HCT116 (cell line): ENCODE measurements around the gene USP15. TPM values are rescaled to one million over a fixed set of nuclear protein-coding genes. Genes with fewer than 3 reads are reported as not detected.

Experiments
- ATAC-seq: fragments of 200-7000 bp; cut with Tn5 transposase; 2 replicates; pipeline ENCODE4 v1.9.1; 2020; ENCODE audit warnings: mild to moderate bottlenecking, moderate library complexity
- BruUV-seq: library from RNA; stranded (reverse); fragments of 400-500 nt; replicated peaks from 2 replicates; lab custom pipeline; 2021; lab: Mats Ljungman, UMichigan
- CTCF ChIA-PET: fragments of 300-600 bp; sonication (Branson Sonifier 250); formaldehyde crosslinking; loops from one replicate; lab custom pipeline; 2021; ENCODE audit warnings: antibody characterized with exemption; lab: Charles Lee
- POLR2A ChIA-PET: fragments of 300-600, 350-600 bp; sonication (Branson Sonifier 250); formaldehyde crosslinking; loops from one replicate; lab custom pipeline; 2021; ENCODE audit warnings: antibody characterized with exemption; lab: Charles Lee
- RAD21 ChIA-PET, 2 experiments: fragments of 300-600 bp; sonication (Branson Sonifier 250); formaldehyde crosslinking; loops; one replicate each; lab custom pipeline; 2023; ENCODE audit warnings: low total read pairs in 2 of 2; ENCODE audit not compliant: uncharacterized antibody in 2 of 2, unreplicated experiment in 2 of 2, low non-redundant PET in 1 of 2; lab: Charles Lee
- DNase-seq: peaks from one replicate; pipeline ENCODE4 v3.0.0-alpha.2; 2010; ENCODE audit warnings: low read depth, low spot score
- H2AFZ ChIP-seq: fragments of 200-600 bp; shearing (Covaris generic), sonication (generic); 2 replicates; pipeline ENCODE4 v1.6.1; 2017; ENCODE audit warnings: low read depth, mixed run types, mixed read lengths, antibody characterized with exemption, low read length; ENCODE audit not compliant: poor library complexity, severe bottlenecking
- H3K27ac ChIP-seq: 2 replicates; pipeline ENCODE4 v1.5.1; 2012; ENCODE audit warnings: low read depth, low read length
- H3K27me3 ChIP-seq: fragments of 200-600 bp; sonication (generic); 2 replicates; pipeline ENCODE4 v1.6.1; 2016; ENCODE audit warnings: mixed run types, low read length, mixed read lengths; ENCODE audit not compliant: insufficient read depth
- H3K36me3 ChIP-seq, 2 experiments: fragments of 200-500 bp in 1 of 2; fragments of 200-600 bp in 1 of 2; sonication (Bioruptor generic) in 1 of 2; sonication (generic) in 1 of 2; 2 replicates each; pipeline versions ENCODE4 v1.5.1 to v1.6.1; 2014 to 2016; ENCODE audit warnings: low read length in 2 of 2, inconsistent platforms in 1 of 2, mixed read lengths in 1 of 2, mixed run types in 1 of 2; ENCODE audit not compliant: insufficient read depth in 2 of 2, control insufficient read depth in 1 of 2
- H3K4me1 ChIP-seq, 2 experiments: fragments of 200-600 bp in 1 of 2; sonication (generic) in 1 of 2; 2 replicates each; pipeline versions ENCODE4 v1.5.1 to v1.6.1; 2012 to 2017; ENCODE audit warnings: low read length in 2 of 2, inconsistent platforms in 1 of 2, mild to moderate bottlenecking in 1 of 2, mixed read lengths in 1 of 2, mixed run types in 1 of 2, moderate library complexity in 1 of 2; ENCODE audit not compliant: insufficient read depth in 2 of 2, control insufficient read depth in 1 of 2
- H3K4me2 ChIP-seq: fragments of 200-600 bp; sonication (generic); 2 replicates; pipeline ENCODE4 v1.6.1; 2017; ENCODE audit warnings: mixed run types, low read length, mixed read lengths
- H3K4me3 ChIP-seq, 2 experiments: fragments of 200-600 bp in 1 of 2; sonication (generic) in 1 of 2; replicated peaks in 1 of 2; 2 replicates each; pipeline ENCODE4 v1.5.1; 2011 to 2016; ENCODE audit warnings: low read length in 2 of 2, control low read depth in 1 of 2, low read depth in 1 of 2, mild to moderate bottlenecking in 1 of 2, mixed read lengths in 1 of 2, mixed run types in 1 of 2
- H3K79me2 ChIP-seq: fragments of 200-600 bp; sonication (generic); 2 replicates; pipeline ENCODE4 v1.6.1; 2017; ENCODE audit warnings: mild to moderate bottlenecking, mixed run types, low read length, moderate library complexity, mixed read lengths; ENCODE audit not compliant: insufficient read depth
- H3K9ac ChIP-seq: fragments of 200-600 bp; sonication (generic); 2 replicates; pipeline ENCODE4 v1.6.1; 2016; ENCODE audit warnings: low read length, mixed read lengths
- H3K9me2 ChIP-seq: fragments of 200-600 bp; sonication (generic), shearing (Covaris generic); 2 replicates; pipeline ENCODE4 v1.6.1; 2017; ENCODE audit warnings: mixed run types, mild to moderate bottlenecking, moderate library complexity; ENCODE audit not compliant: insufficient read depth
- H3K9me3 ChIP-seq, 2 experiments: fragments of 200-500 bp in 1 of 2; fragments of 200-600 bp in 1 of 2; sonication (Bioruptor generic) in 1 of 2; sonication (generic) in 1 of 2; 2 replicates each; pipeline ENCODE4 v1.6.1; 2014 to 2017; ENCODE audit warnings: low read length in 2 of 2, mixed read lengths in 2 of 2, inconsistent platforms in 1 of 2, low read depth in 1 of 2, mild to moderate bottlenecking in 1 of 2, mixed run types in 1 of 2, moderate library complexity in 1 of 2; ENCODE audit not compliant: control insufficient read depth in 1 of 2, insufficient read depth in 1 of 2
- H4K20me1 ChIP-seq: fragments of 200-600 bp; sonication (generic), shearing (Covaris generic); 2 replicates; pipeline ENCODE4 v1.6.1; 2017; ENCODE audit warnings: mixed run types, mild to moderate bottlenecking, moderate library complexity; ENCODE audit not compliant: insufficient read depth
- FOSL1 ChIP-seq: IDR thresholded peaks from 2 replicates; pipeline ENCODE4 v1.6.1; 2012; ENCODE audit warnings: low read depth
- POLR2A ChIP-seq: IDR thresholded peaks from 2 replicates; pipeline ENCODE4 v1.7.0; 2011; ENCODE audit warnings: borderline replicate concordance; ENCODE audit not compliant: insufficient read depth, insufficient read length; ENCODE audit errors: extremely low read depth
- POLR2AphosphoS5 ChIP-seq: IDR thresholded peaks from 2 replicates; pipeline ENCODE4 v1.6.1; 2011; ENCODE audit warnings: mild to moderate bottlenecking, low read depth, low read length, moderate library complexity
- SP1 ChIP-seq: IDR thresholded peaks from 2 replicates; pipeline ENCODE4 v1.6.1; 2012; ENCODE audit warnings: low read depth
- SRF ChIP-seq: IDR thresholded peaks from 2 replicates; pipeline ENCODE4 v1.6.1; 2012; ENCODE audit warnings: low read depth
- YY1 ChIP-seq: IDR thresholded peaks from 2 replicates; pipeline ENCODE4 v1.6.1; 2011; ENCODE audit warnings: low read length, low read depth, moderate library complexity, mild to moderate bottlenecking; ENCODE audit not compliant: insufficient replicate concordance; ENCODE audit errors: extremely low read depth
- ZFX ChIP-seq: fragments of 450-650 bp; IDR thresholded peaks from 2 replicates; pipeline ENCODE4 v1.6.1; 2017
- intact Hi-C: fragments of 100-400 bp; cut with micrococcal nuclease; formaldehyde crosslinking; loops from 2 replicates; pipeline ENCODE4 v1.10.0; 2022
- total RNA-seq: library from RNA; stranded (reverse); gene quantifications from one replicate; pipeline ENCODE4 v1.2.1, GENCODE V29; 2021; ENCODE audit not compliant: unreplicated experiment
- TF ChIP-seq, protein P1 (sequence below): IDR thresholded peaks from 2 replicates; pipeline ENCODE4 v1.6.1; 2012; ENCODE audit warnings: low read depth
- TF ChIP-seq, protein P2 (sequence below): IDR thresholded peaks from 2 replicates; pipeline ENCODE4 v1.6.1; 2011; ENCODE audit warnings: mild to moderate bottlenecking, low read length, moderate library complexity; ENCODE audit not compliant: insufficient replicate concordance; ENCODE audit errors: extremely low read depth

Gene USP15
- total RNA-seq, 1 experiment from 2014 or later: 49.5 TPM

DNA sequence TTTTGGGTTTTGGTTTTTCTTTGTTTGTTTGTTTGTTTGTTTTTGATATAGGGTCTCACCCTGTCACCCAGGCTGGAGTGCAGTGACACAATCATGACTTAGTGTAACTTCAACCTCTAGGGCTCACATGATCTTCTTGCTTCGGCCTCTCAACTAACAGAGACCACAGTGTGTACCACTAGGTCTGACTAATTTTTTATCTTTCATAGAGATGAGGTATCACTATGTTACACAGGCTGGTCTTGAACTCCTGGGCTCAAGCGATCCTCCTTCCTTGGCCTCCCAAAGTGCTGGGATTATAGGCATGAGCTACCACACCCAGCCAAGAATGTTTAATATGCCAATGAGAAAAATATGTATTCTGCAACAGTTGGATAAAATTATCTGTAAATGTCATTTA, 29.6 kb upstream of the USP15 start:
- Histone ChIP-seq H3K4me1 (no peaks in the 10 kb centered on the region), H4K20me1 (no peaks in the 10 kb centered on the region), H3K36me3 (no peaks in the 10 kb centered on the region), H3K27me3 (no peaks in the 10 kb centered on the region), H3K79me2 (no peaks in the 10 kb centered on the region), H2AFZ (no peak overlapping the region), H3K9me3 (no peaks in the 10 kb centered on the region), H3K9ac (no peak overlapping the region), H3K27ac (no peak overlapping the region), H3K9me2 (no peaks in the 10 kb centered on the region), H3K4me2 (no peak overlapping the region), H3K4me3 (no peak overlapping the region)
- ChIA-PET CTCF (no interaction called here), POLR2A (no interaction called here), RAD21 (no interaction called here)
- no peak for ATAC-seq
- intact Hi-C loops: no loop called here
- no TSS peak for BruUV-seq
- TF ChIP-seq, protein P1, sequence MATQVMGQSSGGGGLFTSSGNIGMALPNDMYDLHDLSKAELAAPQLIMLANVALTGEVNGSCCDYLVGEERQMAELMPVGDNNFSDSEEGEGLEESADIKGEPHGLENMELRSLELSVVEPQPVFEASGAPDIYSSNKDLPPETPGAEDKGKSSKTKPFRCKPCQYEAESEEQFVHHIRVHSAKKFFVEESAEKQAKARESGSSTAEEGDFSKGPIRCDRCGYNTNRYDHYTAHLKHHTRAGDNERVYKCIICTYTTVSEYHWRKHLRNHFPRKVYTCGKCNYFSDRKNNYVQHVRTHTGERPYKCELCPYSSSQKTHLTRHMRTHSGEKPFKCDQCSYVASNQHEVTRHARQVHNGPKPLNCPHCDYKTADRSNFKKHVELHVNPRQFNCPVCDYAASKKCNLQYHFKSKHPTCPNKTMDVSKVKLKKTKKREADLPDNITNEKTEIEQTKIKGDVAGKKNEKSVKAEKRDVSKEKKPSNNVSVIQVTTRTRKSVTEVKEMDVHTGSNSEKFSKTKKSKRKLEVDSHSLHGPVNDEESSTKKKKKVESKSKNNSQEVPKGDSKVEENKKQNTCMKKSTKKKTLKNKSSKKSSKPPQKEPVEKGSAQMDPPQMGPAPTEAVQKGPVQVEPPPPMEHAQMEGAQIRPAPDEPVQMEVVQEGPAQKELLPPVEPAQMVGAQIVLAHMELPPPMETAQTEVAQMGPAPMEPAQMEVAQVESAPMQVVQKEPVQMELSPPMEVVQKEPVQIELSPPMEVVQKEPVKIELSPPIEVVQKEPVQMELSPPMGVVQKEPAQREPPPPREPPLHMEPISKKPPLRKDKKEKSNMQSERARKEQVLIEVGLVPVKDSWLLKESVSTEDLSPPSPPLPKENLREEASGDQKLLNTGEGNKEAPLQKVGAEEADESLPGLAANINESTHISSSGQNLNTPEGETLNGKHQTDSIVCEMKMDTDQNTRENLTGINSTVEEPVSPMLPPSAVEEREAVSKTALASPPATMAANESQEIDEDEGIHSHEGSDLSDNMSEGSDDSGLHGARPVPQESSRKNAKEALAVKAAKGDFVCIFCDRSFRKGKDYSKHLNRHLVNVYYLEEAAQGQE: no peak
- TF ChIP-seq SP1: no peak
- TF ChIP-seq ZFX: no peak
- no peak for TF ChIP-seq POLR2AphosphoS5
- TF ChIP-seq, protein P2, sequence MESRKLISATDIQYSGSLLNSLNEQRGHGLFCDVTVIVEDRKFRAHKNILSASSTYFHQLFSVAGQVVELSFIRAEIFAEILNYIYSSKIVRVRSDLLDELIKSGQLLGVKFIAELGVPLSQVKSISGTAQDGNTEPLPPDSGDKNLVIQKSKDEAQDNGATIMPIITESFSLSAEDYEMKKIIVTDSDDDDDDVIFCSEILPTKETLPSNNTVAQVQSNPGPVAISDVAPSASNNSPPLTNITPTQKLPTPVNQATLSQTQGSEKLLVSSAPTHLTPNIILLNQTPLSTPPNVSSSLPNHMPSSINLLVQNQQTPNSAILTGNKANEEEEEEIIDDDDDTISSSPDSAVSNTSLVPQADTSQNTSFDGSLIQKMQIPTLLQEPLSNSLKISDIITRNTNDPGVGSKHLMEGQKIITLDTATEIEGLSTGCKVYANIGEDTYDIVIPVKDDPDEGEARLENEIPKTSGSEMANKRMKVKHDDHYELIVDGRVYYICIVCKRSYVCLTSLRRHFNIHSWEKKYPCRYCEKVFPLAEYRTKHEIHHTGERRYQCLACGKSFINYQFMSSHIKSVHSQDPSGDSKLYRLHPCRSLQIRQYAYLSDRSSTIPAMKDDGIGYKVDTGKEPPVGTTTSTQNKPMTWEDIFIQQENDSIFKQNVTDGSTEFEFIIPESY: no peak
- no peak for TF ChIP-seq POLR2A
- TF ChIP-seq SRF: no peak
- no peak for TF ChIP-seq YY1
- no peak for TF ChIP-seq FOSL1
- no peak for DNase-seq
